ENCODE measurements around the gene RUNX1. TPM values are rescaled to one million over a fixed set of nuclear protein-coding genes. Genes with fewer than 3 reads are reported as not detected.

Gene RUNX1
- total RNA-seq, 2 donors from 2014 or later: 21.3 to 23.0 TPM

- TF ChIP-seq CTCF (IDR thresholded peaks at IDR 0.05): no peak
- Histone ChIP-seq H3K9me3 (no peaks in the 10 kb centered on the region), H3K36me3 (no peaks in the 10 kb centered on the region), H3K4me3 (no peak overlapping the region), H3K27ac (no peak overlapping the region), H3K9ac (ENCODE audit: low read depth in 2 of 2, low read length in 2 of 2) (peak overlapping the region in 1 of 2 donors; percentile 41), H3K4me1 (peaks cover 6% of the 10 kb centered on the region), H3K27me3 (no peaks in the 10 kb centered on the region)
- DNase-seq: peak; percentile 64
- intact Hi-C loops (cut with DNase I): no loop called here
Observed at GRCh38 chr21:34865400-34866241, 183.5 kb downstream of the RUNX1 start.

- Histone ChIP-seq H3K27me3 (no peaks in the 10 kb centered on the region), H3K27ac (no peak overlapping the region), H3K4me3 (no peak overlapping the region), H3K9ac (ENCODE audit: low read depth in 2 of 2, low read length in 2 of 2) (peak overlapping the region in 1 of 2 donors; percentile 57), H3K4me1 (peaks cover 6% of the 10 kb centered on the region), H3K9me3 (no peaks in the 10 kb centered on the region), H3K36me3 (no peaks in the 10 kb centered on the region)
- intact Hi-C loops (cut with DNase I): no loop called here
- no peak for DNase-seq
- TF ChIP-seq CTCF (IDR thresholded peaks at IDR 0.05): no peak
Observed at GRCh38 chr21:34864370-34865149, 184.5 kb downstream of the RUNX1 start.

- no peak overlapping the region for H3K4me3 ChIP-seq
- no peaks in the 10 kb centered on the region for H3K9me3 ChIP-seq
- H3K36me3 ChIP-seq: no peaks in the 10 kb centered on the region
- H3K9ac ChIP-seq (ENCODE audit: low read depth in 2 of 2, low read length in 2 of 2): no peak overlapping the region
- H3K27ac ChIP-seq: no peak overlapping the region
- H3K27me3 ChIP-seq: no peaks in the 10 kb centered on the region
- no peak for TF ChIP-seq CTCF (IDR thresholded peaks at IDR 0.05)
- intact Hi-C loops (cut with DNase I): no loop called here
- peaks cover 6% of the 10 kb centered on the region for H3K4me1 ChIP-seq
- DNase-seq: no peak
Observed at GRCh38 chr21:34862951-34863350, 186.2 kb downstream of the RUNX1 start.

DNA sequence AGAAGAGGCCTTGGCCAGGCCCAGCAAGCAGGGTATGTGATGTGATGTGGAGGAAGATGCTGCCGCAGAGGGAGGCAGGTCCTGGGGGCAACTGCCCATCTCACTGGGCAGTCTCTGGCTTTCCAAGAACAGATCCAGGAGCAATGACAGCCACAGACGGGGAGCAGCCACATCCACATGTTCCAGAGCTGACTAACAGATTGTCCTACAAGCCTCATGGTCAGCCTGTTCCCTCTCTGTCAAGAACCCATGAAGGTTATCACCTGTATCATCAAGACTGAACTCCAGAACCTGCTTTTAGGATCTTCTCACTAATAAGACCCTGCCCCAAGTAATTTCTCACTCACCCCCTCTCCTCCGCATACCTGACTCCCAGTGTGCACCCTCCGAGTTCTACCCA is 187.8 kb downstream of the RUNX1 start:
- no peak overlapping the region for H3K4me3 ChIP-seq
- intact Hi-C loops (cut with DNase I): no loop called here
- no peak overlapping the region for H3K9ac ChIP-seq (ENCODE audit: low read depth in 2 of 2, low read length in 2 of 2)
- no peak overlapping the region for H3K27ac ChIP-seq
- H3K4me1 ChIP-seq: peaks cover 6% of the 10 kb centered on the region
- DNase-seq: no peak
- H3K36me3 ChIP-seq: no peaks in the 10 kb centered on the region
- H3K27me3 ChIP-seq: no peaks in the 10 kb centered on the region
- no peaks in the 10 kb centered on the region for H3K9me3 ChIP-seq
- TF ChIP-seq CTCF (IDR thresholded peaks at IDR 0.05): no peak

- H3K36me3 ChIP-seq: no peaks in the 10 kb centered on the region
- H3K4me1 ChIP-seq: peaks cover 6% of the 10 kb centered on the region
- no peak overlapping the region for H3K4me3 ChIP-seq
- no peak overlapping the region for H3K27ac ChIP-seq
- no peak overlapping the region for H3K9ac ChIP-seq (ENCODE audit: low read depth in 2 of 2, low read length in 2 of 2)
- no peaks in the 10 kb centered on the region for H3K27me3 ChIP-seq
- H3K9me3 ChIP-seq: no peaks in the 10 kb centered on the region
- TF ChIP-seq CTCF (IDR thresholded peaks at IDR 0.05): no peak
- DNase-seq: no peak
- intact Hi-C loops (cut with DNase I): no loop called here
Observed at GRCh38 chr21:34859976-34860653, 189.0 kb downstream of the RUNX1 start.
